Fibroblast of the aortic adventitia (primary cell): ENCODE results near the gene NOTCH2. TPM values are rescaled to one million over a fixed set of nuclear protein-coding genes. Genes with fewer than 3 reads are reported as not detected.
A peak's percentile ranks its signal among the peaks of the same experiment; 100 is the strongest.

Source experiments
- DNase-seq: peaks from one replicate; pipeline ENCODE4 v3.0.0-alpha.2; 2010; ENCODE audit warnings: low read depth
- H3K4me3 ChIP-seq: 2 replicates; pipeline ENCODE4 v1.5.1; 2011; ENCODE audit warnings: low read depth, mild to moderate bottlenecking, control low read depth, low read length, moderate library complexity
- CTCF ChIP-seq: IDR thresholded peaks from 2 replicates; pipeline ENCODE4 v1.5.1; 2011; ENCODE audit warnings: mild to moderate bottlenecking, low read length, control low read depth, inconsistent platforms; ENCODE audit not compliant: insufficient read depth
- total RNA-seq: library from RNA; depleted of rRNA; stranded (reverse); fragments of >200 nt; gene quantifications from 2 replicates; pipeline ENCODE4 v1.2.3, GENCODE V29; 2012; ENCODE audit warnings: low replicate concordance

The NOTCH2 gene
- total RNA-seq, 1 donor = 143 TPM

GRCh38 chr1:119869995-119870394 is 199.5 kb downstream of the NOTCH2 start:
- DNase-seq = no peak

GRCh38 chr1:119868176-119868575 is 201.3 kb downstream of the NOTCH2 start:
- H3K4me3 ChIP-seq = no peak overlapping the region
- no peak for DNase-seq
- no peak for TF ChIP-seq CTCF

More at GRCh38 chr1:119869995-119870394, 199.5 kb downstream of the NOTCH2 start:
- TF ChIP-seq CTCF = no peak
- H3K4me3 ChIP-seq = no peak overlapping the region

GRCh38 chr1:119866451-119866850 is 203.0 kb downstream of the NOTCH2 start:
- TF ChIP-seq CTCF = no peak
- no peak overlapping the region for H3K4me3 ChIP-seq
- DNase-seq = no peak

- TF ChIP-seq CTCF = no peak
- no peak overlapping the region for H3K4me3 ChIP-seq
- DNase-seq = no peak
Observed at GRCh38 chr1:119865627-119866026, 203.8 kb downstream of the NOTCH2 start.

GRCh38 chr1:119862276-119862675 is 207.2 kb downstream of the NOTCH2 start:
- no peak overlapping the region for H3K4me3 ChIP-seq
- TF ChIP-seq CTCF = no peak
- peak; percentile 37 for DNase-seq

Other genes with a start within 250 kb of the NOTCH2 start
- gene ADAM30, start 173.1 kb downstream of the NOTCH2 start, total RNA-seq = not detected in 2 replicates
- 23.5 and 70.3 TPM in 2 replicates for gene SEC22B, start 106.9 kb upstream of the NOTCH2 start, total RNA-seq